Right lobe of liver (tissue), 4 donors: ENCODE data around the gene INSYN2B.

Experiments used
- CTCF ChIP-seq, 4 donors: fragments of 200-600 bp in 3 of 4; fragments of 450-650 bp in 1 of 4; IDR thresholded peaks; one replicate each; pipeline versions ENCODE4 v1.5.1 to v1.8.0; 2016 to 2022; ENCODE audit warnings: antibody characterized with exemption in 4 of 4, mild to moderate bottlenecking in 2 of 4
- POLR2A ChIP-seq: fragments of 450-650 bp; IDR thresholded peaks from one replicate; pipeline ENCODE4 v1.6.1; 2017; ENCODE audit warnings: antibody characterized with exemption, mild to moderate bottlenecking
- donor health status: DM: no; HTN: no; CAD: no.
- donor health status: DM: no; HTN: no; CAD: no.
- donor health status: DM: no; HTN: yes; CAD: no.

DNA sequence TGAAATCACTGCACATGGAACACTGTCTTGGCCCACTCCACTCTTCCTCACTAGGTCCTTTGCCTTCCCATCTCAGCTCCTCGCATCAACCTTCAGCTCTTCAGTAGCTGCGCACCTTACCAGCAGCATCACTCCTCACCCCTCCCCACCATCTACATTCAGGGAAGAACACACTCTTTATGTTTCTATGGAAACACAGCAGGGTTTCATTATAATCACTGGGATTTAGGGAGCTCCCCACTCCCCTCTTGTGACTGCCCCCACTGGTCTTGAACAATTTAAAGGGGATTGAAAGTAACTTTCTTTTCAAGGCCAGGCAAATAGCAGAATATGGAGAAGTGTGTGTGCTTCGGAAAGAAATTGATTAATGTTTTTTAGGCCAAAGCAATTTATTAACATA lies 111.2 kb downstream of the INSYN2B start:
- TF ChIP-seq CTCF (IDR thresholded peaks at IDR 0.05): no peak
- TF ChIP-seq POLR2A: no peak
